NT2/D1 (cell line): ENCODE results near the gene DIS3L2.

Source experiments
- SUZ12 ChIP-seq: IDR thresholded peaks from 2 replicates; pipeline ENCODE4 v1.6.1; 2011; ENCODE audit not compliant: insufficient read length, insufficient read depth; ENCODE audit errors: extremely low read depth
- YY1 ChIP-seq: IDR thresholded peaks from 2 replicates; pipeline ENCODE4 v1.6.1; 2011; ENCODE audit not compliant: insufficient read length, insufficient read depth

GRCh38 chr2:231926761-231927565 lies 34.5 kb upstream of the DIS3L2 start:
- no peak for TF ChIP-seq YY1
- no peak for TF ChIP-seq SUZ12
